D721Med (cell line): ENCODE measurements around the gene NUP50.

Experiments used
- DNase-seq: peaks from one replicate; pipeline ENCODE4 v3.0.0; 2011; ENCODE audit warnings: low spot score; ENCODE audit not compliant: insufficient read length
- FAIRE-seq: peaks from 2 replicates; lab custom pipeline; 2011; peaks lifted over from hg19 to GRCh38; lab: Jason Lieb, UNC
- TF ChIP-seq, protein P1 (sequence below): IDR thresholded peaks from 2 replicates; pipeline ENCODE4 v1.5.1; 2012; ENCODE audit warnings: mild to moderate bottlenecking, control low read depth; ENCODE audit not compliant: insufficient read depth; ENCODE audit errors: missing control alignments

Gene NUP50

DNA sequence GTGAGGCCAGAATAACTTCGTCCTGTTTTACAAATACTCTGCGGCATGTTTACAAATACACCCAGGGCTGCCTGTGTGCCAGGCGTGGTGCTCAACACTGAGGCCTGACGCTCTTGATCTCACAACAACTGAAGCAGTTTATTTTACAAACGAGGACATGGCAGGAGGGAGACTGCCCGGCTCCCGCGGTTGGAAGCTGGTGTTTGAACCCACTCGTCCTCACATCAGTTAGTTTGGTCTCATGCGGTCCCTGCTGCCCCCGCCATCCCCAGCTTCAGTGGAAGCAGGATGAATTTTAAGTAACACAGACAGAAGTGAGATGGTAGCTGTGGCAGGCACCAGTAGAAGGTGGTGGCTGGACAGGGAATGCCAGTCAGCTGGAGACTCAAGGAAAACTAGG lies 60.6 kb downstream of the NUP50 start:
- DNase-seq (no peak), FAIRE-seq (no peak)
- TF ChIP-seq, protein P1, sequence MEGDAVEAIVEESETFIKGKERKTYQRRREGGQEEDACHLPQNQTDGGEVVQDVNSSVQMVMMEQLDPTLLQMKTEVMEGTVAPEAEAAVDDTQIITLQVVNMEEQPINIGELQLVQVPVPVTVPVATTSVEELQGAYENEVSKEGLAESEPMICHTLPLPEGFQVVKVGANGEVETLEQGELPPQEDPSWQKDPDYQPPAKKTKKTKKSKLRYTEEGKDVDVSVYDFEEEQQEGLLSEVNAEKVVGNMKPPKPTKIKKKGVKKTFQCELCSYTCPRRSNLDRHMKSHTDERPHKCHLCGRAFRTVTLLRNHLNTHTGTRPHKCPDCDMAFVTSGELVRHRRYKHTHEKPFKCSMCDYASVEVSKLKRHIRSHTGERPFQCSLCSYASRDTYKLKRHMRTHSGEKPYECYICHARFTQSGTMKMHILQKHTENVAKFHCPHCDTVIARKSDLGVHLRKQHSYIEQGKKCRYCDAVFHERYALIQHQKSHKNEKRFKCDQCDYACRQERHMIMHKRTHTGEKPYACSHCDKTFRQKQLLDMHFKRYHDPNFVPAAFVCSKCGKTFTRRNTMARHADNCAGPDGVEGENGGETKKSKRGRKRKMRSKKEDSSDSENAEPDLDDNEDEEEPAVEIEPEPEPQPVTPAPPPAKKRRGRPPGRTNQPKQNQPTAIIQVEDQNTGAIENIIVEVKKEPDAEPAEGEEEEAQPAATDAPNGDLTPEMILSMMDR = no peak

DNA sequence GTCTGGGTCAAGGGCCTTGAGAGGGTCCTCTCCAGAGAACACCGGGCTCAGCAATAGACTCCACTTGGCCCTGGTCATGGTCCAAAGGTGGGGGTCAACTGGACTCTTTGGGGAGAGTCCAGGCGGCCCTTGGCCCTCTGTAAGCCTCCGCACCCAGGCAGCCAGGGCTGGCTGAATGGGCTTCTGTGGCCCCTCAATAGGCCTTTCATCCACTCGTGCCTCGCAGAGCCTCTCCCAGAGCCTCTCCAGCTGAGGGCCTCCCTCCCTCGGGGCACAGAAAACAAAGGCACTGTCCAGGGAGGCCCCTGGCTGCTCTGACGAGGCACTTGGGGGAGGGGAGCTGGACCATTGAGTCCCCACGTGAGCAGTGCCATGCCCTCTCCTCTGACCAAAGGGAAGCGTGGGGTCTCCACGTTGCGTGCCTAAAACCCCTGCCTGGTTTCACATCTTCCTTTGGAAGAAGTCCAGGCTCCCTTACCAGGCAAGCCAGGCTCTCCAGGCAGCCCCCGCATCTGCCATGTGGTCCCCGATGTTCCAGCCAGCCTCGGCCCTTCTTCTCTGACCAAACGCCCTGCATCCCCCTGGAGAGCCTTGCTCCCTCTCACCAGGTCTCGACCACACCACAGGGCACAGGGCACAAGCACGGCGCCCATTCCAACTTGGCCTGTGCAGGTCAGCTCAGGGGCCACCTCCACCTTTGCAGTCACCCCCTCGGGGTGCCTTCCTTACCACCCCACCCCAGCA lies 61.4 kb downstream of the NUP50 start:
- TF ChIP-seq, protein P1 = no peak
- DNase-seq (no peak), FAIRE-seq (no peak)

DNA sequence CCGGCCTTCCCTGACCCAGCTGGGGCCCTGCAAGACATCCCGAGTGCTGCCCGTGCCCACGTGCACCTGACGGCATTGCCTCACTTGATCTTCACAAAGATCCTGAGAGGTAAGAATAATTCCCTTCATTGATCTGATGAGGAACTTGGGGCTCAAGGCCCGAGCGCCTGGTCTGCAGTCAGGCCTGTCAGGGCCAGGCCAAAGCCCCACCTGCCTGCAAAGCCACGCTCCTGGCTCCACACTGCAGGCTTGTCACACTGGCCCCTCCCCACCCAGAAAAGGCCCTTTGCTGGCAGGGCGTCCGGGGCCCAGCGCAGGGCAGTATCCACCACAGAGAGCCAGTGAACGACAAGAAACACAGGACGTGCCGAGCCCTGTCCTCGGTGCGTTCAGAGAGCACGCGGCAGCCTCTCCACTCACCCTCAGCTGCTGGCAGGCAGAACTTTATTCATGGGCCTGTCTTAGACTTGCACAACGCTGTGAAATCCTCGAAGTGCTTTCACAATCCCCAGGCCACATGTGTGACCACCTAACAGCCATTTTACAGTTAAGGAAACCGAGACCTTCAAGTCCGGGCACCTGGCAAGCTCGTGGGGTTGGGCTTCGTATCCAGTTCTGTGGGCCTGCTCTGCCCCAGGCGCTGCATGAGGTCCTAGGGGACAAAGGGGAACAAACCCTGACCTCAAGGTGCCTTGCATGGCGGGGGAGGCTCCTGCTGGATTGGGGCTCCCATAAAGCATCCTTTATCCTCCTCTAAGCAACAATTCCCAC lies 62.2 kb downstream of the NUP50 start:
- TF ChIP-seq, protein P1 = no peak
- FAIRE-seq = no peak
- DNase-seq = no peak

DNA sequence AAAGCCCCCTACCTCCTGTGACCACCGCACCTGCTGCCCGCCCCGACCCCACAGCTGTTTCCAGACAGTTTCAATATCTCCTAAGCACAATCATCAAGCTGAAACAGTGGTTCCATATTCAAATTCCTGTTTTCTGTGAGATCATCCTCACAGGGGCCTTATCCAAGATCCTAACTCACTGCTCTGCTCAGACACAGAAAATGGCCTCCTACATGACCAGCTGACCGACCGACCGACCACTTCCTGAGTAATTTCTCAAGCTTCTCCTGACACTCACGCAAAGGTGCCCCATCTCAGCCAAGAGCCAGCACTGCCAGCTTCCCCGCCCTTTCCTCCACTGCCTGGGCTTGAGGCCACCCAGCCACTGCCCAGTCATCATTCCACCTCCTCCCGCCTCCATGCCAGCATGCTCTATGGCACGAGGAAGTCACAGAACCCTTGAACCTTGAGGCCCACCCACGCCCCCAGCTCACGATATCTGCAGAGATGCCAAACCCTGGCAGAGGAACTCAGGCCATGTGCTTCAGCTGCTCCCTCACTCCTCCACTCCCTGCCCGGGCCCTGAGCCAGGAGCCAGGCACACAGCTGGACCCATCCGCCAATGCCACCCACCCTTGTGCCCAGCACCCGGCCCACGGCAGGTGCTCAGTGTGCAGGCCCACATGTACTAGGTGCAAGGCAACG lies 62.9 kb downstream of the NUP50 start:
- TF ChIP-seq, protein P1 = no peak
- FAIRE-seq = no peak
- DNase-seq = no peak

DNA sequence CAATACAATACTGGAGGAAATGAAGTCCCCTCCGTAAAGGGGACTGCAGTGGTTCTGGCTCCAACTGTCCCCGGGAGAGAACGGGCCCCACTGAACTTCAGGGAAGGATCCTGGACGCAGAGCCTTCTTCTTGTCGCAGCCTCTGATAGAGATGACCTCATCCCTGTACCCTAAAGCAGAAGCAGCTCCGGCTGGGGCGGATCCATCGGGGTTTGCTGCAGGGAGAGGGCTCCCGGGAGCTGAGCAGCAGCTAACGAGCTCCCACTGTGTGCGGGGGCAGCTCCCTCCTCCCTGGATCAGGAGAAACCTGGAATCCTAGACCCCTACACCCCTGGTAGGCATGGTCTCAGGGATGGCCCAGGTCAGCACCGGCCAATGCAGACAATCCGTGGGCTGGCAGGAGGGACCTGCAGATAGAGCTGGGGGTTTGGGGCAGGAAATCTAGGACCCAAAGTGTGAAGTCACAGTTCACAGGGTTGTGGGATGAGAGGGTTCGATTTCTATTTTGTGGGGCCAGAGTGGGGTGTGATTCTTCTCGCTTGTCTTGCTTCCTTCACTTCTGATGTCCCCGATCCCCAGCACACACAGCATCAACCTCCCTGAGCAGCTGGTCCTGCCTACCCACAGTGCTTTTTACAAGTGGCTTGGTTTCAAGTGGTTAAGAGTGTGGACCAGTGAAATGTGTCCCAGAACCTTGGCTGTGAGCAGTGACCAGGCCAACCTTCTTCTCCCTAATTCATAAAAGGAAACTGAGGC lies 64.1 kb downstream of the NUP50 start:
- FAIRE-seq = no peak
- TF ChIP-seq, protein P1 = no peak
- no peak for DNase-seq

DNA sequence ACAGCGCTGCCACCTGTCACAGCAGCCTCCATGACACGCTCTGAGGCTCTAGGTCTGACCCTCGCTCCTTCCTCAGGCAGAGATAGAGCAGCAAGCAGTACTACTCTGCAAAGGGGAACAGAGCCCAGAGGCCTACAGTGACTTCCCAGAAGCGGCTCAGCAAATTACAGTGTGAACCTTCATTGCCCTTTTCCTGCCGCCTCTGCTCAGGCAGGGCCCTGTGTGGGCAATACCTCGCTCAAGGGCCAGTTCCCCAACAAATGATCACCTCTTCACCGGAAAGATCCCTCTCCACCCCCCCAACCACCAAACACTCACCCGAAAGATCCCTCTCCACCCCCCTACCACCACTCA lies 64.7 kb downstream of the NUP50 start:
- TF ChIP-seq, protein P1 = no peak
- DNase-seq (no peak), FAIRE-seq (no peak)
